GM19240 (cell line): ENCODE measurements around the gene OXGR1.
"Not testable (repeated sequence)": the region's sequence is repeated elsewhere in the genome, so short reads cannot be mapped to it uniquely, and the experiment has no call there.

Experiments
- DNase-seq: peaks from one replicate; pipeline ENCODE4 v3.0.0; 2011; ENCODE audit warnings: low spot score; ENCODE audit not compliant: insufficient read length

The OXGR1 gene

GRCh38 chr13:97005625-97006262, 11.5 kb upstream of the OXGR1 start:
- no peak for DNase-seq

- DNase-seq = no peak
These were observed 10.6 kb upstream of the OXGR1 start for GRCh38 chr13:97004886-97005285.

GRCh38 chr13:97004096-97004876, 10.0 kb upstream of the OXGR1 start:
- DNase-seq = no peak

GRCh38 chr13:97003071-97003470, 8.8 kb upstream of the OXGR1 start:
- DNase-seq = no peak

- DNase-seq = no peak
These were observed 8.3 kb upstream of the OXGR1 start for GRCh38 chr13:97002581-97002980.

GRCh38 chr13:97001636-97002035, 7.4 kb upstream of the OXGR1 start:
- DNase-seq = no peak

- DNase-seq = no peak
These were observed 6.1 kb upstream of the OXGR1 start for GRCh38 chr13:97000295-97000925.

- no peak for DNase-seq
These were observed 4.8 kb upstream of the OXGR1 start for GRCh38 chr13:96999091-96999490.

- no peak for DNase-seq
These were observed 3.8 kb upstream of the OXGR1 start for GRCh38 chr13:96998051-96998450.

GRCh38 chr13:96996886-96997285, 2.6 kb upstream of the OXGR1 start:
- no peak for DNase-seq

GRCh38 chr13:96996107-96996506, 1.8 kb upstream of the OXGR1 start:
- no peak for DNase-seq

GRCh38 chr13:96994858-96995243, 575 bp upstream of the OXGR1 start:
- DNase-seq = no peak

GRCh38 chr13:96993634-96994016, 651 bp downstream of the OXGR1 start:
- DNase-seq = no peak

GRCh38 chr13:96992633-96993032, 1.6 kb downstream of the OXGR1 start:
- DNase-seq = no peak

- DNase-seq = no peak
These were observed 3.2 kb downstream of the OXGR1 start for GRCh38 chr13:96991072-96991471.

- DNase-seq = no peak
These were observed 5.8 kb downstream of the OXGR1 start for GRCh38 chr13:96988441-96988840.

- DNase-seq = peak; percentile 11
These were observed 10.2 kb downstream of the OXGR1 start for GRCh38 chr13:96984051-96984508.

- DNase-seq = no peak
These were observed 11.6 kb downstream of the OXGR1 start for GRCh38 chr13:96982672-96983071.

GRCh38 chr13:96979861-96980260, 14.4 kb downstream of the OXGR1 start:
- DNase-seq = not testable (repeated sequence)

- no peak for DNase-seq
These were observed 26.2 kb downstream of the OXGR1 start for GRCh38 chr13:96968027-96968426.

- no peak for DNase-seq
These were observed 27.0 kb downstream of the OXGR1 start for GRCh38 chr13:96967248-96967745.

GRCh38 chr13:96966415-96967102, 27.7 kb downstream of the OXGR1 start:
- DNase-seq = no peak
